Karpas-422 (cell line): ENCODE results near the gene RRP8. TPM values are rescaled to one million over a fixed set of nuclear protein-coding genes. Genes with fewer than 3 reads are reported as not detected.

Experiments
- DNase-seq: peaks from one replicate; pipeline ENCODE4 v3.0.0-alpha.2; 2015
- H2AFZ ChIP-seq: fragments of 200-600 bp; sonication (generic); 2 replicates; pipeline ENCODE4 v1.6.1; 2014; ENCODE audit warnings: antibody characterized with exemption, low read length, mixed read lengths
- H3K27ac ChIP-seq: fragments of 200-600 bp; sonication (generic); 2 replicates; pipeline ENCODE4 v1.5.1; 2014; ENCODE audit warnings: mild to moderate bottlenecking, low read length, moderate library complexity
- H3K27me3 ChIP-seq: fragments of 200-600 bp; sonication (generic); 2 replicates; pipeline ENCODE4 v1.6.1; 2014; ENCODE audit warnings: low read length, mixed read lengths
- H3K36me3 ChIP-seq: fragments of 200-600 bp; sonication (generic); 2 replicates; pipeline ENCODE4 v1.6.1; 2014; ENCODE audit warnings: low read length, mixed read lengths; ENCODE audit not compliant: insufficient read depth
- H3K4me1 ChIP-seq: fragments of 200-600 bp; sonication (generic); 2 replicates; pipeline ENCODE4 v1.6.1; 2014; ENCODE audit warnings: mild to moderate bottlenecking, low read length, mixed read lengths
- H3K4me2 ChIP-seq: fragments of 200-600 bp; sonication (generic); 2 replicates; pipeline ENCODE4 v1.6.1; 2014; ENCODE audit warnings: low read length, low read depth, mild to moderate bottlenecking; ENCODE audit not compliant: poor library complexity, severe bottlenecking
- H3K4me3 ChIP-seq: fragments of 200-600 bp; sonication (generic); 2 replicates; pipeline ENCODE4 v1.5.1; 2014; ENCODE audit warnings: mild to moderate bottlenecking, antibody characterized with exemption, low read length, mixed read lengths
- H3K79me2 ChIP-seq: fragments of 200-600 bp; sonication (generic); 2 replicates; pipeline ENCODE4 v1.6.1; 2014; ENCODE audit warnings: mild to moderate bottlenecking, low read length, mixed read lengths
- H3K9ac ChIP-seq: fragments of 200-600 bp; sonication (generic); 2 replicates; pipeline ENCODE4 v1.6.0; 2014; ENCODE audit warnings: low read length
- H3K9me2 ChIP-seq: fragments of 200-600 bp; sonication (generic), shearing (Covaris generic); replicated peaks from 2 replicates; pipeline ENCODE4 v1.6.0; 2014; ENCODE audit warnings: mild to moderate bottlenecking, low read length, moderate library complexity; ENCODE audit not compliant: insufficient read depth
- H3K9me3 ChIP-seq: fragments of 300-700, 200-600 bp; sonication (generic); 2 replicates; pipeline ENCODE4 v1.6.1; 2014; ENCODE audit warnings: low read length, mixed read lengths
- H4K20me1 ChIP-seq: fragments of 200-600 bp; sonication (generic); 2 replicates; pipeline ENCODE4 v1.6.1; 2014; ENCODE audit warnings: mild to moderate bottlenecking, antibody characterized with exemption, low read length, low read depth; ENCODE audit not compliant: insufficient read depth
- total RNA-seq: library from RNA; depleted of rRNA; stranded (reverse); fragments of >200 nt; shearing (Covaris generic); gene quantifications from 2 replicates; pipeline ENCODE4 v1.2.3, GENCODE V29; 2014; ENCODE audit warnings: low replicate concordance

The RRP8 gene
- total RNA-seq, 1 experiment from 2014 or later: 10.8 TPM

GRCh38 chr11:6635082-6635932 lies 31.9 kb upstream of the RRP8 start:
- H3K27ac ChIP-seq: no peak overlapping the region

DNA sequence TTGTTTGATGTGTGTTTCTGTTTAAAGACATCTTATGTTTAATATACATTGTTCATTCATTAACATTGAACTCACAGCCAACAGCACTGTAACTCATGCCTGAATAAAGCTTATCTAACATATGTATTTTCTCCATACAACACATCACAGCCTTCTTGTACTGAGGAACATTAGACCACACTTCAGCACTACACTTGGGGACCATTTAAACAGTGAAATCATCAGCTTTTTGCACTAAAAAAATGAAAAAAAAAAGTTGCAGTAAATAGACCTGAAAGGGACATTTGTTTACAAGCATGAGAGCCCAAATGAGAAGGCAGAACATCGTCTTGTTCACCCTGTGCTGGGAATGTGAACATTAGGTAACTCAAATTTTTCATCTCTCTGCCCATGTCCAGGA lies 31.1 kb upstream of the RRP8 start:
- H2AFZ ChIP-seq: no peak overlapping the region
- no peak overlapping the region for H3K4me3 ChIP-seq
- no peak overlapping the region for H3K9ac ChIP-seq
- no peaks in the 10 kb centered on the region for H3K9me3 ChIP-seq
- H3K79me2 ChIP-seq: no peaks in the 10 kb centered on the region
- H3K36me3 ChIP-seq: no peaks in the 10 kb centered on the region
- no peak overlapping the region for H3K27ac ChIP-seq
- H3K4me1 ChIP-seq: no peaks in the 10 kb centered on the region
- no peaks in the 10 kb centered on the region for H3K27me3 ChIP-seq
- no peak for DNase-seq
- H4K20me1 ChIP-seq: no peaks in the 10 kb centered on the region
- H3K4me2 ChIP-seq: no peak overlapping the region
- no peaks in the 10 kb centered on the region for H3K9me2 ChIP-seq

More at GRCh38 chr11:6635082-6635932, 31.9 kb upstream of the RRP8 start:
- no peak for DNase-seq
- no peaks in the 10 kb centered on the region for H3K4me1 ChIP-seq
- no peak overlapping the region for H3K4me2 ChIP-seq
- H3K27me3 ChIP-seq: no peaks in the 10 kb centered on the region
- no peak overlapping the region for H3K4me3 ChIP-seq
- H2AFZ ChIP-seq: no peak overlapping the region
- H3K9me2 ChIP-seq: no peaks in the 10 kb centered on the region
- H4K20me1 ChIP-seq: no peaks in the 10 kb centered on the region
- no peaks in the 10 kb centered on the region for H3K79me2 ChIP-seq
- H3K9me3 ChIP-seq: no peaks in the 10 kb centered on the region
- H3K9ac ChIP-seq: no peak overlapping the region
- no peaks in the 10 kb centered on the region for H3K36me3 ChIP-seq

DNA sequence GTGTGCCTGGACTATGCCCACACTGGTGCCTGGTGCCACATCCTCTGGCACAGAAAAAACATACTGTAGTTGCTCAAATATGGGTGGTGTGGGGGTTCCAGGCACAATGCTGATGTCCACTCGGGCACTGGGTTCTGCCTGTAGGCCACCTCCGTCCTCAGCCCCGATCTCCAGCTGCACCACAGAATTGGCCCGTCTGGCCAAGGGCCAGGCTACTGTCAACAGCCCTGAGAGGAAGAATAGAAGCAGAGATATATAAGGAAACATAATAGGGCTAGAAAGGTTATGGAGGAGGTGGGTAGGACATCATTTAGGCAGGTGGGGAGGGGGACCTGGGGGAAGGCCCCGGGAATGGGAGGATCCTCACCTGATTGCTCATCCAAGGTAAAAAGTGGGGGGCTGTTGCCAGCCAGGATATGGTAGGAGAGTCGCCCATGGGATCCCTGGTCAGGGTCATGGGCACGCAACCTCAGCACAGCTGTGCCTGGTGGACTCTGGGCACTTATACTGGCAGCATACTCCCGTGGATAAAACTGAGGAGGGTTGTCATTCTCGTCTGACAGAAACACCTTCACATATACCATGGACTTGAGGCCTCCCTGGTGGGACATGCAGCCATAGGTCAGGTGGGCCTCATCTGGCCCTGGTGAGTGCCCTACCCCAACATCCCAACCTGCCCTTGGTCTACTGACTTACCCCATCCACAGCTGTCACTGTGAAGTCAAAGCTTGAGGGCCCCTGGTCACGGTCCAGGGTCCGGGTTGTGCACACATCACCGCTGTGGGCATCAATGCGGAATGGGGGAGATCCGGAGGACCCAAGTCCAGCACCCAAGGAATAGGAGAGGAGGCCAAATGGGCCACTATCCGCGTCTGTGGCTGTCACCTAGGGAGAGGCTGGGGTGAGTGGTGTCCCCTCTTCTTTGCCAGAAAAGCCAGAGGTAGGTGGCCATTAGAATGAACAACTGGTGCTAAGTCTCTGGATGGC lies 30.3 kb upstream of the RRP8 start:
- H3K79me2 ChIP-seq: no peaks in the 10 kb centered on the region
- no peaks in the 10 kb centered on the region for H3K9me3 ChIP-seq
- H3K9ac ChIP-seq: no peak overlapping the region
- no peak for DNase-seq
- no peak overlapping the region for H2AFZ ChIP-seq
- H4K20me1 ChIP-seq: no peaks in the 10 kb centered on the region
- no peak overlapping the region for H3K27ac ChIP-seq
- no peaks in the 10 kb centered on the region for H3K4me1 ChIP-seq
- no peaks in the 10 kb centered on the region for H3K36me3 ChIP-seq
- no peak overlapping the region for H3K4me2 ChIP-seq
- no peaks in the 10 kb centered on the region for H3K27me3 ChIP-seq
- H3K9me2 ChIP-seq: no peaks in the 10 kb centered on the region
- no peak overlapping the region for H3K4me3 ChIP-seq

DNA sequence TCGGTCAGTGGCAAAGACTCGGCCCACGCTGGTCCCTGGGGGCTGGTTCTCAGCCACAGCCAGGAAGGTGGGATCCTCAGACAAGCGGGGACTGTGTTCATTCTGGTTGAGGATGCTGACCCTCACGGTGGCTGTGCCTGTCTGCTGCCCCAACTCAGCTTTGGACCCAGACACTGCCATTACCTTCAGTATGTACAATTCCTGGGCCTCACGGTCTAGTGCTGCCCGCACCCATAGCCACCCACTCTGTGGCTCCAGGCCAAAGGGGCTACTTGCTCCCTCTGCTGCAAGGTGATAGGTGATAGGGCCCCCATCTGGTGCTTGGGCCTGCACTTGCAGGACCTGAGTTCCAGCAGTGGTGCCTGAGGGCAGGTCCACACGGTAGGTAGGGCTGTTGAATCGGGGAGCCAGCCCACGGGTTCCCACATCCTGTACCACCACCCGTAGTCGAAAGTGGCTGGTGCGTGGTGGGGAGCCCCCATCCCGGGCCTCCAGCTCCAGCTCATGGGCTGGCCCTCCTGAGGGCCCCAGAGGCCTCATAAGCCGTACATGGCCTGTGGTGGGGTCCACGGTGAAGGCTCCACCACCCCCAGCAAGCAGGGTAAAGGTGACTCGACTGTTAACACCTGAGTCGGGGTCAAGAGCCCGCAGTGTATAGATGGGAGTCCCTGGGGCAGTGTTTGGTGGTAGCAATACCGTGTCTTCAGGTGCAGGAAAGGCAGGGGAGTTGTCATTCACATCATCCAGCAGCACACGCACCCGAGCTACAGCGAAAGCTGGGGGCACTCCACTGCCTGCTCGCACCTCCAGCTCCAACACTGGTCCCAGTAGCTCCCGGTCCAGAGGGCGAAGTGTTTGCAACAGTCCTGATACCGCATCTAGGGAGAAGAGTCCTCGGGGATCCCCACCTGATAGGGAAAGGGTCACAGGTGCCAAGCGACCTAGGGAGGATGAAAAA lies 29.0 kb upstream of the RRP8 start:
- Histone ChIP-seq H3K27me3 (no peaks in the 10 kb centered on the region), H3K9me2 (no peaks in the 10 kb centered on the region), H3K9ac (no peak overlapping the region), H3K79me2 (no peaks in the 10 kb centered on the region), H3K4me2 (no peak overlapping the region), H3K4me1 (peaks cover 4% of the 10 kb centered on the region; the same call in 1 of the 2 replicates), H3K27ac (no peak overlapping the region), H3K36me3 (no peaks in the 10 kb centered on the region), H3K4me3 (no peak overlapping the region), H3K9me3 (no peaks in the 10 kb centered on the region), H2AFZ (no peak overlapping the region), H4K20me1 (no peaks in the 10 kb centered on the region)
- no peak for DNase-seq

DNA sequence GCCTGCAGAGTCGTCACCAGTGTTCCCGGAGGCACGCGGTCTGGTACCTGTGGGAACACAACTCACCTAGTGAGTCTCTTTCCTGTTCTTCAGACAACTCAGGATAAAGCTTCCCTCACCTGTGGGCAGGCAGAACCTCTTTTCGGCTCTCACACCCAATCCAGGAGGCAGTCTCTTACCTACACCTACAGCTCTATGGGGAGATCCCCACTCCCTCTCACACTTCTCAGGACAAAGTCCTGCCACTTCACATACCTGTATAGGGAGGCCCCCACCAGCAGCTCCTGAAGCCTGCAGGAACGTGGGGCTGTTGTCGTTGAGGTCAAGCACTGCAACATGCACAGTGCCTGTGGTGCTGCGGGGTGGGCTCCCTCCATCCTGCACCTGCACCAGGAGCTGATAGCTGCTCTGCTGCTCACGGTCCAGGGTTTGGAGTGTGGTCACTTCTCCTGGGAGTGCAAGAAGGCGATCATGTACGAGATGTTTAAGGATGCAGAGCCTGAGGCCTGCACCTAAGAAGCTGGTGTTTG lies 28.0 kb upstream of the RRP8 start:
- Histone ChIP-seq H3K4me3 (no peak overlapping the region), H3K4me1 (peaks cover 4% of the 10 kb centered on the region; the same call in 1 of the 2 replicates)

DNA sequence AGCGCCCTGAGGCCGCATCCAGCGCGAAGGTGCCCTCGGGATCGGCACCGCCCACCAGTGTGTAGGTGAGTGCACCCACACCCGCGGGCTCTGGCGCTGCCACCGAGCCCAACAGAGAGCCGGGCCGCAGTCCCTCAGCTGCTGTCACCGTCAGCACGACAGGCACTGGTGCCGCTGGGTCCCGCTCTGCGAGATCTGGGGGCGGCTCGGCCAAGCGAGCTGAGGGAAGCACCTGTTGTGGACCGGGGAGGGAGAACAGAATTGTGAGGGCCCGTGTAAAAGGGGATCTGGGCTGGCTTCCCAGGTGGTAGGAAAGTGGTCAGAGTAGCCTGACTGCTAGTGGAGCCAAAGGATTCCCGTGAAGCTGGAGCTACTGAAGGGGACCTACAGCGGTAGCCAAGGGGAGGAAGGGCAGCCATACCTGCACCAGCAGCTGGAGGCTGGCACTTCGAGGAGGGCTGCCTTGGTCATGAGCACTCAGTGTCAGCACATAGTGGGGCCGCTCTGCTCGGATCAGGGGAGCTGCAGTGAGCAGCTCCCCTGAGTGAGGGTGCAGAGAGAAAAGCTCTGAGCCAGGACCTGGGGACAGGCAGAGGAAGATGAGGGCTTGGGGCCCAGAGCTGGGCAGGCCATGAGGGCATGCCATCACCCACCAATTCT lies 27.3 kb upstream of the RRP8 start:
- H3K27me3 ChIP-seq: no peaks in the 10 kb centered on the region
- no peaks in the 10 kb centered on the region for H3K36me3 ChIP-seq
- no peak overlapping the region for H3K4me2 ChIP-seq
- no peaks in the 10 kb centered on the region for H3K9me2 ChIP-seq
- no peaks in the 10 kb centered on the region for H3K9me3 ChIP-seq
- DNase-seq: no peak
- no peak overlapping the region for H3K9ac ChIP-seq
- H3K4me1 ChIP-seq: peaks cover 4% of the 10 kb centered on the region; the same call in 1 of the 2 replicates
- no peak overlapping the region for H3K27ac ChIP-seq
- no peak overlapping the region for H2AFZ ChIP-seq
- no peaks in the 10 kb centered on the region for H4K20me1 ChIP-seq
- no peaks in the 10 kb centered on the region for H3K79me2 ChIP-seq
- H3K4me3 ChIP-seq: no peak overlapping the region

More for the DNA sequence above, 28.0 kb upstream of the RRP8 start:
- Histone ChIP-seq H3K36me3 (no peaks in the 10 kb centered on the region), H2AFZ (no peak overlapping the region), H3K9me3 (no peaks in the 10 kb centered on the region), H4K20me1 (no peaks in the 10 kb centered on the region), H3K4me2 (no peak overlapping the region), H3K79me2 (no peaks in the 10 kb centered on the region), H3K9ac (no peak overlapping the region), H3K27ac (no peak overlapping the region), H3K9me2 (no peaks in the 10 kb centered on the region), H3K27me3 (no peaks in the 10 kb centered on the region)
- no peak for DNase-seq

DNA sequence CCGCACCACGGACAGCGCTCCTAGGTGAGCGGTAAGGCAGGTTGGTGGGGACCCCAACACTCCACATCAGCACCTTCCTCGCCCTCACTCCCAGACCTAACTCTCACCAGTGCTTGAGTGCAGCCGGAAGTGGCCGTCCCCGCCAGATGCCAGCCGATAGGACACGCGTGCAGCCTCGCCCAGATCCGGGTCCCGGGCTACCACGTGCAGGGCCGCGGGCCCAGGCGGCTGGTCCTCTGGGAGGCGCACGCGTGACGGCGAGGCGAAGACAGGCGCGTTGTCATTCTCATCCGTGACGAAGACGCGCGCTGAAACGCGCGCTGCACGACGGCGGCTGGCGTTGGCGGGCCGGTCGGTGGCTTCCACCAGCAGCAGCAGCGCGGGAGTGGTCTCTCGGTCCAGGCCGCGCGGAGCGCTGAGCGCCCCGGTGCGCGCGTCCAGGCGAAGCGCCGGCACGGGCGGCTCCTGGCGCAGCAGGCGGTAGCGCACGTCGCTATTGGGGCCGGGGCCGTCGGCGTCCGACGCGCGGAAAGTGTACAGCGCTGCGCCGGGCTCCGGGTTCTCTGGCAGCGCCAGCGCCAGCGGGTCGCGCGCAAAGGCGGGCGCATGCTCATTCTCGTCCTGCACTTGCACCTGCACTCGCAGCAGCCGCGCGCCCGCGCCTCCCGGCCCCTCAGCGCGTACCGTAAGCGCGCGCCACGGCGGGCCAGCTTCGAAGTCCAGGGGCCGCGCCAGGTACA lies 26.6 kb upstream of the RRP8 start:
- no peaks in the 10 kb centered on the region for H3K79me2 ChIP-seq
- H3K27me3 ChIP-seq: no peaks in the 10 kb centered on the region
- no peak overlapping the region for H3K4me3 ChIP-seq
- no peaks in the 10 kb centered on the region for H3K36me3 ChIP-seq
- H3K4me2 ChIP-seq: no peak overlapping the region
- no peaks in the 10 kb centered on the region for H3K9me3 ChIP-seq
- H3K9ac ChIP-seq: no peak overlapping the region
- DNase-seq: no peak
- peaks cover 4% of the 10 kb centered on the region; the same call in 1 of the 2 replicates for H3K4me1 ChIP-seq
- H3K9me2 ChIP-seq: no peaks in the 10 kb centered on the region
- H3K27ac ChIP-seq: no peak overlapping the region
- no peak overlapping the region for H2AFZ ChIP-seq
- no peaks in the 10 kb centered on the region for H4K20me1 ChIP-seq
